Measurements from ENCODE around the gene E4F1. TPM values are rescaled to one million over a fixed set of nuclear protein-coding genes. Genes with fewer than 3 reads are reported as not detected.

The E4F1 gene
- total RNA-seq, 1 experiment from 2014 or later, result 49.0 TPM

DNA sequence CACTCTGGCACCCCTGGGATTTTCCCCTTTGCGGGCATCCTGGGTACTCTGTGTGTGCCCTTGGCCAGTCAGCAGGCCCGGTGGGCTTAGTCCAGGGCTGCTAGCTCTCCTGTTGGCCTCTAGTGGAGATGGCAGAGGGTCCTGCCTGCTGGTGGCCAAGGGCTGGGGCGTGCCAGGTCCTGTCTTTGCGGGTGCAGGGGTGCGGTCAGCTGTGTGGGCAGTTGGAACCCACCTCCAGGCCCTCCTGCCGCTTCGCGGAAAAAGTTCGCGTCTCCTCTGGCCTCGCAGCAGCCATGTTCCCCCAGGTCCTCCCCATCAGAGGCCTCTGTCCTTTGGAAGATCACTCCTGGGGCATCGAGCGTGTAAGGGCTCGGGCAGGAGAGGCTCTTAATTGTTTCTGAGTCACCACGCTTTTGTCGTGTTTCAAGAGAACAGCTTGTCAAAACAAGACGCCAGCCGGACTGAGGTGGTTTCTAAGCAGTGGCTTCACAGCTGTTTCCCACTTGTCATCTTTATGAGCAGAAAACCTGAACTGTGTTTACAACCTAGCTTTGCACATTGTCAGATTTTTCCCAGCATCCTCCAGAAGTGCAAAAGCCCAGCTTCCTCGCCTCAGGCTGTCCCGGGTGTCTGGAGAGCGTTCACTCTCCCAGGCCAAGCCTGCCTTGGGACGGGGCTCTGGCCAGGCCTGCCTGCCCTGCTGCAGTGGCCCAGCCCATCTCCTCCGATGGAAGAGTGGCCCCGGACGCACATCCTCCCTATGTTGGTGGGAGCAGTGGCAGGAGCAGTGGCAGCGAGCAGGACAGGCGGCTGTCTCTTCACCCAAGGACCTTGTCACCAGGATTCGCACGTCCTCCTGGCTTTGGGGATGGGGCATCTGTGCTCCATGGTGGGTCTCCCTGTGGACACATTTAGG, 7.9 kb downstream of the E4F1 start:
- intact Hi-C loops (cut with micrococcal nuclease), result no loop called here
- Histone ChIP-seq H3K9me3 (ENCODE audit: low read length) (no peaks in the 10 kb centered on the region), H3K27me3 (ENCODE audit: low read length) (no peaks in the 10 kb centered on the region), H3F3A (ENCODE audit: low read length, unreplicated experiment) (no peaks in the 10 kb centered on the region), H3K9me2 (replicated peaks; ENCODE audit: low read length) (no peaks in the 10 kb centered on the region), H3K36me3 (ENCODE audit: low read depth, low read length) (no peaks in the 10 kb centered on the region; the same call in 1 of the 2 replicates), H3K4me3 (ENCODE audit: low read length) (no peak overlapping the region), H3K9ac (ENCODE audit: low read length) (no peak overlapping the region), H3K4me1 (ENCODE audit: insufficient read depth, low read length) (peaks cover 6% of the 10 kb centered on the region), H3K79me2 (ENCODE audit: low read length) (peaks cover 27% of the 10 kb centered on the region), H3K4me2 (ENCODE audit: low read length) (no peak overlapping the region), H3K27ac (ENCODE audit: low read length) (no peak overlapping the region), H4K20me1 (ENCODE audit: low read length) (peaks cover 7% of the 10 kb centered on the region; the same call in 1 of the 2 replicates), H2AFZ (ENCODE audit: low read length) (no peak overlapping the region)
- TF ChIP-seq EZH2phosphoT487 (IDR thresholded peaks at IDR 0.05; ENCODE audit: borderline replicate concordance, low read length), result no peak
- TF ChIP-seq, protein P1, sequence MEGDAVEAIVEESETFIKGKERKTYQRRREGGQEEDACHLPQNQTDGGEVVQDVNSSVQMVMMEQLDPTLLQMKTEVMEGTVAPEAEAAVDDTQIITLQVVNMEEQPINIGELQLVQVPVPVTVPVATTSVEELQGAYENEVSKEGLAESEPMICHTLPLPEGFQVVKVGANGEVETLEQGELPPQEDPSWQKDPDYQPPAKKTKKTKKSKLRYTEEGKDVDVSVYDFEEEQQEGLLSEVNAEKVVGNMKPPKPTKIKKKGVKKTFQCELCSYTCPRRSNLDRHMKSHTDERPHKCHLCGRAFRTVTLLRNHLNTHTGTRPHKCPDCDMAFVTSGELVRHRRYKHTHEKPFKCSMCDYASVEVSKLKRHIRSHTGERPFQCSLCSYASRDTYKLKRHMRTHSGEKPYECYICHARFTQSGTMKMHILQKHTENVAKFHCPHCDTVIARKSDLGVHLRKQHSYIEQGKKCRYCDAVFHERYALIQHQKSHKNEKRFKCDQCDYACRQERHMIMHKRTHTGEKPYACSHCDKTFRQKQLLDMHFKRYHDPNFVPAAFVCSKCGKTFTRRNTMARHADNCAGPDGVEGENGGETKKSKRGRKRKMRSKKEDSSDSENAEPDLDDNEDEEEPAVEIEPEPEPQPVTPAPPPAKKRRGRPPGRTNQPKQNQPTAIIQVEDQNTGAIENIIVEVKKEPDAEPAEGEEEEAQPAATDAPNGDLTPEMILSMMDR (conservative IDR thresholded peaks at IDR 0.05; ENCODE audit: low read depth, low read length), result no peak
- no peak for TF ChIP-seq EZH2 (IDR thresholded peaks at IDR 0.05; ENCODE audit: low read length, unreplicated experiment)
- DNase-seq (no peak), ATAC-seq (no peak)
- ChIA-PET CTCF (no interaction called here), POLR2A (ENCODE audit: unreplicated experiment) (no interaction called here)
- no TSS peak for BruUV-seq (replicated peaks)

DNA sequence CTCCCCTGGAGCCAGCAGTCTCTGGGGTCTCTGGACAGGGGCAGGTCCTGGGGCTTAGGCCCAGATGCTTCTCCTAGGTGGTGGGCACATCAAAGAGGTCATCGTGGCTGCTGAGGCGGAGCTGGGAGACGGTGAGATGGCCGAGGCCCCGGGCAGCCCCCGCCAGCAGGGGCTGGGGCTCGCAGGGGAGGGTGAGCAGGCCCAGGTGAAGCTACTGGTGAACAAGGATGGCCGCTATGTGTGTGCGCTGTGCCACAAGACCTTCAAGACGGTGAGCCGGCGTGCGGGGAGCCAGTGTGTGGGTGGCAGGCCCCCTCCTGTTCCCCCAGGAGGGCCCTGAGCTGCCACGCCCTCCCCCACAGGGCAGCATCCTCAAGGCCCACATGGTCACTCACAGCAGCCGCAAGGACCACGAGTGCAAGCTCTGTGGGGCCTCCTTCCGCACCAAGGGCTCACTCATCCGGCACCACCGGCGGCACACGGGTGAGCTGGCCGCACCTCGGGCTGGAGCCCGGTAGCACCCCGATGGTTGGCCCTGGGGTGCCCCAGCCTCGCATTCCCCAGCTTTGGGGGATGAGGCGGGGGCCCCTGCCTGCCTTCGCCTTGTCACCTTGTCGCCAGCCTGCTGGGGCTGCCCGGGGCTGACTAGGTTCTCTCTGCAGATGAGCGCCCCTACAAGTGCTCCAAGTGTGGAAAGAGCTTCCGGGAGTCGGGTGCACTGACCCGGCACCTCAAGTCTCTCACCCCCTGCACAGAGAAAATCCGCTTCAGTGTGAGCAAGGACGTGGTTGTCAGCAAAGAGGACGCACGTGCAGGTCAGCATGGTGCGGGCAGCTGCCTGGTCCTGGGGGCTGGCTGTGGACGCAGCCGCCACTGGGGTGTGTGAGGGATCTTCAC, 9.0 kb downstream of the E4F1 start:
- POLR2A ChIA-PET (ENCODE audit: unreplicated experiment), result no interaction called here
- no peaks in the 10 kb centered on the region for H3F3A ChIP-seq (ENCODE audit: low read length, unreplicated experiment)
- H3K4me3 ChIP-seq (ENCODE audit: low read length), result no peak overlapping the region
- no peaks in the 10 kb centered on the region for H3K9me2 ChIP-seq (replicated peaks; ENCODE audit: low read length)
- no peak overlapping the region for H3K27ac ChIP-seq (ENCODE audit: low read length)
- H3K9me3 ChIP-seq (ENCODE audit: low read length), result no peaks in the 10 kb centered on the region
- BruUV-seq (replicated peaks), result no TSS peak
- TF ChIP-seq EZH2 (IDR thresholded peaks at IDR 0.05; ENCODE audit: low read length, unreplicated experiment), result no peak
- TF ChIP-seq, protein P1 (conservative IDR thresholded peaks at IDR 0.05; ENCODE audit: low read depth, low read length), result no peak
- TF ChIP-seq EZH2phosphoT487 (IDR thresholded peaks at IDR 0.05; ENCODE audit: borderline replicate concordance, low read length), result no peak
- CTCF ChIA-PET, result no interaction called here
- H4K20me1 ChIP-seq (ENCODE audit: low read length), result no peaks in the 10 kb centered on the region
- ATAC-seq (no peak), DNase-seq (no peak)
- no peak overlapping the region for H3K9ac ChIP-seq (ENCODE audit: low read length)
- H3K4me2 ChIP-seq (ENCODE audit: low read length), result no peak overlapping the region
- no peaks in the 10 kb centered on the region for H3K4me1 ChIP-seq (ENCODE audit: insufficient read depth, low read length)
- H2AFZ ChIP-seq (ENCODE audit: low read length), result no peak overlapping the region
- no peaks in the 10 kb centered on the region; the same call in 1 of the 2 replicates for H3K36me3 ChIP-seq (ENCODE audit: low read depth, low read length)
- intact Hi-C loops (cut with micrococcal nuclease), result no loop called here
- peaks cover 17% of the 10 kb centered on the region for H3K79me2 ChIP-seq (ENCODE audit: low read length)
- no peaks in the 10 kb centered on the region for H3K27me3 ChIP-seq (ENCODE audit: low read length)
